Naive thymus-derived CD4-positive, alpha-beta T cell (primary cell): ENCODE data around the gene BIRC7. TPM values are rescaled to one million over a fixed set of nuclear protein-coding genes. Genes with fewer than 3 reads are reported as not detected.
A peak's percentile ranks its signal among the peaks of the same experiment; 100 is the strongest.

Experiments
- ATAC-seq: fragments of 150-1000 bp; cut with Tn5 transposase; 2 replicates; pipeline ENCODE4 v1.10.0; 2021; ENCODE audit warnings: mild to moderate bottlenecking, moderate library complexity
- CTCF ChIA-PET: fragments of 350-600 bp; sonication (Branson Sonifier 250); formaldehyde crosslinking; loops from one replicate; lab custom pipeline; 2021; ENCODE audit warnings: antibody characterized with exemption; lab: Charles Lee
- POLR2A ChIA-PET: fragments of 350-600 bp; sonication (Branson Sonifier 250); formaldehyde crosslinking; loops from one replicate; lab custom pipeline; 2021; ENCODE audit warnings: antibody characterized with exemption, inconsistent platforms; lab: Charles Lee
- DNase-seq, 9 donors: peaks; one replicate each; pipeline versions ENCODE4 v3.0.0 to v3.0.0-alpha.2; 2020 to 2022; ENCODE audit warnings: mixed read lengths in 1 of 9
- H3K27ac ChIP-seq: one replicate; pipeline ENCODE4 v1.7.0; 2013; ENCODE audit warnings: mild to moderate bottlenecking, low read depth, low read length, moderate library complexity
- H3K27me3 ChIP-seq, 2 donors: one replicate each; pipeline ENCODE4 v1.7.0; 2013; ENCODE audit warnings: low read length in 2 of 2, mild to moderate bottlenecking in 2 of 2, moderate library complexity in 2 of 2; ENCODE audit not compliant: control insufficient read depth in 2 of 2, insufficient read depth in 2 of 2
- H3K36me3 ChIP-seq, 3 experiments: 1 replicate in 2 of 3; 2 replicates in 1 of 3; pipeline ENCODE4 v1.7.0; 2013; ENCODE audit warnings: low read length in 3 of 3, mild to moderate bottlenecking in 3 of 3, moderate library complexity in 1 of 3; ENCODE audit not compliant: insufficient read depth in 3 of 3, control insufficient read depth in 2 of 3
- H3K4me1 ChIP-seq, 2 donors: one replicate each; pipeline ENCODE4 v1.7.0; 2013; ENCODE audit warnings: low read length in 2 of 2, mild to moderate bottlenecking in 2 of 2, moderate library complexity in 1 of 2; ENCODE audit not compliant: control insufficient read depth in 2 of 2, insufficient read depth in 2 of 2
- H3K4me3 ChIP-seq: 2 replicates; pipeline ENCODE4 v1.7.0; 2013; ENCODE audit warnings: mild to moderate bottlenecking, low read length
- H3K9me3 ChIP-seq, 3 experiments: 1 replicate in 2 of 3; 2 replicates in 1 of 3; pipeline ENCODE4 v1.7.0; 2013; ENCODE audit warnings: low read length in 3 of 3; ENCODE audit not compliant: control insufficient read depth in 2 of 3
- H3K27ac Mint-ChIP-seq, 9 donors: one replicate each; pipeline ENCODE4 v1.8.0; 2020 to 2022; ENCODE audit warnings: mixed read lengths in 9 of 9, mild to moderate bottlenecking in 8 of 9, moderate library complexity in 5 of 9, inconsistent platforms in 2 of 9
- H3K27me3 Mint-ChIP-seq, 5 donors: one replicate each; pipeline ENCODE4 v1.8.0; 2021 to 2022; ENCODE audit warnings: mixed read lengths in 5 of 5, mild to moderate bottlenecking in 1 of 5
- H3K36me3 Mint-ChIP-seq, 5 donors: one replicate each; pipeline ENCODE4 v1.8.0; 2020 to 2022; ENCODE audit warnings: mixed read lengths in 5 of 5, mild to moderate bottlenecking in 3 of 5, inconsistent platforms in 1 of 5
- H3K4me1 Mint-ChIP-seq, 7 donors: one replicate each; pipeline ENCODE4 v1.8.0; 2020 to 2022; ENCODE audit warnings: mixed read lengths in 7 of 7, mild to moderate bottlenecking in 3 of 7, inconsistent platforms in 1 of 7
- H3K4me3 Mint-ChIP-seq, 10 donors: one replicate each; pipeline ENCODE4 v1.8.0; 2020 to 2022; ENCODE audit warnings: mild to moderate bottlenecking in 10 of 10, mixed read lengths in 10 of 10, moderate library complexity in 6 of 10, inconsistent platforms in 2 of 10
- H3K9me3 Mint-ChIP-seq, 11 donors: one replicate each; pipeline ENCODE4 v1.8.0; 2020 to 2022; ENCODE audit warnings: mixed read lengths in 11 of 11, mild to moderate bottlenecking in 4 of 11, inconsistent platforms in 1 of 11, moderate library complexity in 1 of 11
- intact Hi-C, 2 donors: fragments of 100-400 bp; cut with micrococcal nuclease; formaldehyde crosslinking; loops; one replicate each; pipeline ENCODE4 v1.15.1; 2023
- polyA plus RNA-seq, 2 donors: library from polyadenylated mRNA; unstranded; fragments of 300-500 nt; fragmentation: Illumina TruSeq; gene quantifications; one replicate each; pipeline ENCODE4 v1.2.3, GENCODE V29; 2021
- total RNA-seq, 6 experiments: library from RNA in 5 of 6; stranded (reverse) in 5 of 6; gene quantifications; 1 replicate in 5 of 6; 2 replicates in 1 of 6; pipeline ENCODE4 v1.2.3 and lab custom pipeline; 2021 to 2026

Gene BIRC7
- total and polyA plus RNA-seq, 7 experiments from 2014 or later, result not detected

GRCh38 chr20:63214514-63214913 is 21.2 kb upstream of the BIRC7 start:
- no peaks in the 10 kb centered on the region for H3K9me3 ChIP-seq
- no peak for ATAC-seq
- H3K4me1 Mint-ChIP-seq, result peaks cover 48 to 66% (median 61%) of the 10 kb centered on the region in 7 donors
- peak overlapping the region; percentile 95 for H3K27ac ChIP-seq
- ChIA-PET POLR2A (interaction anchor here (0.6 to 1.2 kb wide), 3 partner anchors 16 to 1041 kb away, joined by 3 read pairs; partner anchors contain the start of gene PCMTD2), CTCF (interaction anchor here (3.2 kb wide), 1 partner anchor 9 kb away, joined by 20 read pairs; no protein-coding TSS in a partner anchor)
- no peak for DNase-seq
- H3K4me3 Mint-ChIP-seq, result peak overlapping the region; percentile 88 to 97 (median 92)
- no peaks in the 10 kb centered on the region for H3K9me3 Mint-ChIP-seq
- no peaks in the 10 kb centered on the region for H3K27me3 ChIP-seq
- H3K27ac Mint-ChIP-seq, result peak overlapping the region; percentile 51 to 94 (median 87)
- H3K36me3 Mint-ChIP-seq, result peaks cover 7 to 33% (median 15%) of the 10 kb centered on the region in 5 donors
- H3K4me3 ChIP-seq, result no peak overlapping the region
- peaks cover 0 to 45% (median 10%) of the 10 kb centered on the region in 3 experiments for H3K36me3 ChIP-seq
- intact Hi-C loops, result loop anchor here in 1 of 2 donors (10.0 kb wide), 1 partner anchor 830 kb away; the partner anchor contains the start of gene RPS21
- peaks cover 10 to 42% of the 10 kb centered on the region in 2 donors for H3K4me1 ChIP-seq
- no peaks in the 10 kb centered on the region for H3K27me3 Mint-ChIP-seq

DNA sequence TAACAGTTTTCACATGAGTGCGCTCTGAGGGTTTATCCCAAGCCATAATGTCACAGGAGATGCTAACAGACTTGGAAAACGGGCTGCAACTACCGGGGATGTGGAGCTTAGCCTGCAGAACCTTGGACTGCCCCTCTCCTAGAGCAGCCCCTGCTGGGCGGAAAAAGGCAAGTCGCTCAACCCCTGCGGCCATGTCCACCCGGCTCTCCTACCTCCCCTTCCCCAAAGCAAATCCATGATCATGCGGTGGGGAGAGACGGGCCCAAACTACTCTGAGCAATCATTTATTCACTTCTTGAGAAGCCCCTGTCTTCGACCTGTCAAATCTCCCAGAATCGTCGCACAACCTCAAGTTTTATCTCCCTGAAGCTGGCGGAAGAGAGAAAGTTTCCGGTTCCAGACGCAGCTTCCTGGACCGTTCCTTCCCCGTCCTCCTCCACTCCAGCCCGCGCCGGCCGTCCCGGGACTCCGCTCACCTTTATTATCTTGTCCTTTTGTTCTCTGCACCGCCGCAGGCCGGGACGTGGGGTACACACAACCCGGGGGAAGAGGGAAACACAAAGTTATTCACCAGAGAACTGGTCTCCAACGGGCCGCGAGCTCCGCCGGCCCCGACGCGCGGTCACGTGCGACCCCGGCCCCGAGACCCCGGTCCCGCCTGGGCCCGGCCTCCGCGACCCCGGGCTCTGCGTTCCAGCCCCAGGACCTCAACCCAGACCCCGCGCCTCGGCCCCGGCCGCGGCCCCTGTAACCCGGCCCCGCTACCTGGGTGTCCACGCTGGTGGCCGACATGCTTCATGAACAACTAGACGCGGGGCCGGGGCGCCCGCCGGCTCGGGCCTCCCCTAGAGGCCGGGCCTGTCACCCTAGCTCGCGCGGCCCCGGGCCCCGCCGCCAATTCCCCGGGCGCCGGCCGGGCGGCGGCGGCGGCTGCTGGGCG is 20.3 kb upstream of the BIRC7 start:
- H3K4me1 Mint-ChIP-seq, result peaks cover 43 to 58% (median 54%) of the 10 kb centered on the region in 7 donors
- no peaks in the 10 kb centered on the region for H3K27me3 ChIP-seq
- H3K9me3 Mint-ChIP-seq, result no peaks in the 10 kb centered on the region
- peaks cover 10 to 42% of the 10 kb centered on the region in 2 donors for H3K4me1 ChIP-seq
- peak overlapping the region; percentile 79 to 94 (median 89) for H3K27ac Mint-ChIP-seq
- peak overlapping the region; percentile 95 for H3K27ac ChIP-seq
- ATAC-seq, result no peak
- peaks cover 0 to 6% (median 0%) of the 10 kb centered on the region in 5 donors for H3K27me3 Mint-ChIP-seq
- ChIA-PET CTCF (interaction anchor here (3.2 kb wide), 1 partner anchor 8 kb away, joined by 20 read pairs; no protein-coding TSS in a partner anchor), POLR2A (interaction anchor here (0.6 to 1.2 kb wide), 4 partner anchors 50 to 1040 kb away, joined by 3 read pairs; partner anchors contain the start of gene PCMTD2)
- intact Hi-C loops, result loop anchor here (1.0 to 10.0 kb wide), 9 partner anchors 57 to 847 kb away; partner anchors contain the start of genes ARFGAP1 (in 2 of the 2), UCKL1 (in 2 of the 2), GID8 (in 1 of the 2) and MRGBP (in 1 of the 2)
- peaks cover 0 to 37% (median 10%) of the 10 kb centered on the region in 3 experiments for H3K36me3 ChIP-seq
- H3K36me3 Mint-ChIP-seq, result peaks cover 7 to 31% (median 15%) of the 10 kb centered on the region in 5 donors
- peak overlapping the region; percentile 88 to 97 (median 92) for H3K4me3 Mint-ChIP-seq
- H3K4me3 ChIP-seq, result peak overlapping the region; percentile 62
- no peaks in the 10 kb centered on the region for H3K9me3 ChIP-seq
- DNase-seq, result peak in 2 of 9 donors; percentile 13 to 45

DNA sequence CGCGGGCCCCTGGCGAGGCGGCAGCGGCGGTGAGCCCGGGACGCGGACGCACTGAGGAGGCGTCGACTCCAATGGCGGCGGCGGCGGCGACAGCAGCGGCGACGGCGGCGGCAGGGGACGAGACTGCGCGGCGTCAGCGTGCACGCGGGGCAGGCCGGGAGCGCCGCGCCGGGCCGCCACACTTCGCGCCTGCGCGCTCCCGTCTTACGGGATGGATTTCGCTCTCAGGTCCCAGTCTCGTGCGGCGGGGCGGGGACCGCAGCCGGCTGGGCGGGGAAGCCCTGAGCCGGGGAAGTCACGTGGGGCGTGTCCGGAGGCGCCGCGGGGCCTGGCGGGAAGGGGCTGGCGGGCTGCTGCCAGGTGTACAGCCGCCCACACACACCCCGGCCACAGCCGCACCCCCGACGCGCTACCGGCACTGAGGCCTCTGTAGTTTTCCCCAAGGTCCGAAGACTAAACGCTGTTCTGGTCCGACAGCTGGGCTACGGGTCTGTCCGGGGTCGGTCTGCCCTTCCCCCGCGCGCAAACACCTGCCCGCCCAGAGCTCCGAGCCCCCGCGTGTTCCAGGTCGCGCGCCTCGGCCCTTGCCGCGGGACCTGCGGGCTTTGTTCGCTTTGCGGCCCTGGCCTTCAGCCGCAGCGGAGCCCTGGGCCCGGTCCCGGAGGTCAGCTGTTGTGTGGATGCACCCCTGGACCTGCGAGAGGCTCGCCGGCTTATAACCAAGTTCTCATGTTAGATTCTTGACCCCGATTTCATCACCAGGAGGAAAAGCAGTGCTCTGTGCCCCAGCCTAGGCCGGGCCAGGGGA is 19.5 kb upstream of the BIRC7 start, which contains the start of gene YTHDF1:
Gene YTHDF1 (minus strand): TSS at position 91 of the 808 bp plus-strand sequence. CDS start 239 bp downstream, outside the sequence.
- H3K27me3 ChIP-seq, result no peaks in the 10 kb centered on the region
- peaks cover 0 to 6% (median 0%) of the 10 kb centered on the region in 5 donors for H3K27me3 Mint-ChIP-seq
- H3K4me3 ChIP-seq, result peak within 1 kb of the TSS; percentile 78
- DNase-seq (peak; percentile 93 to 98 (median 96)), ATAC-seq (peak; percentile 97)
- H3K27ac ChIP-seq, result peak within 1 kb of the TSS; percentile 95
- ChIA-PET POLR2A (interaction anchor here (1.0 kb wide), 1 partner anchor 682 kb away, joined by 3 read pairs; no protein-coding TSS in a partner anchor), CTCF (no interaction called here)
- H3K4me1 ChIP-seq, result peaks cover 10 to 39% of the 10 kb centered on the region in 2 donors
- no peaks in the 10 kb centered on the region for H3K9me3 ChIP-seq
- H3K4me1 Mint-ChIP-seq, result peaks cover 34 to 49% (median 46%) of the 10 kb centered on the region in 7 donors
- H3K36me3 Mint-ChIP-seq, result peaks cover 7 to 27% (median 15%) of the 10 kb centered on the region in 5 donors
- no peaks in the 10 kb centered on the region for H3K9me3 Mint-ChIP-seq
- intact Hi-C loops, result loop anchor here (1.0 to 10.0 kb wide), 9 partner anchors 56 to 847 kb away; partner anchors contain the start of genes ARFGAP1 (in 2 of the 2), UCKL1 (in 2 of the 2), GID8 (in 1 of the 2) and MRGBP (in 1 of the 2)
- H3K36me3 ChIP-seq, result peaks cover 0 to 28% (median 7%) of the 10 kb centered on the region in 3 experiments
- H3K27ac Mint-ChIP-seq, result peak within 1 kb of the TSS; percentile 86 to 96 (median 91)
- peak within 1 kb of the TSS; percentile 88 to 97 (median 92) for H3K4me3 Mint-ChIP-seq

- DNase-seq (no peak), ATAC-seq (no peak)
- Histone ChIP-seq H3K4me3 (peak overlapping the region; percentile 78), H3K36me3 (peaks cover 0 to 23% (median under 1%) of the 10 kb centered on the region in 3 experiments), H3K9me3 (no peaks in the 10 kb centered on the region), H3K27ac (peak overlapping the region; percentile 91), H3K4me1 (peaks cover 10 to 34% of the 10 kb centered on the region in 2 donors), H3K27me3 (no peaks in the 10 kb centered on the region)
- CTCF ChIA-PET, result no interaction called here
- intact Hi-C loops, result loop anchor here (1.0 to 10.0 kb wide), 9 partner anchors 55 to 846 kb away; partner anchors contain the start of genes ARFGAP1 (in 2 of the 2), UCKL1 (in 2 of the 2), GID8 (in 1 of the 2) and MRGBP (in 1 of the 2)
- Mint-ChIP-seq H3K27ac (peak overlapping the region; percentile 81 to 96 (median 88)), H3K36me3 (peaks cover 7 to 24% (median 12%) of the 10 kb centered on the region in 5 donors), H3K27me3 (peaks cover 0 to 6% (median 0%) of the 10 kb centered on the region in 5 donors), H3K4me3 (peak overlapping the region; percentile 84 to 93 (median 89)), H3K4me1 (peaks cover 28 to 42% (median 40%) of the 10 kb centered on the region in 7 donors), H3K9me3 (no peaks in the 10 kb centered on the region)
- POLR2A ChIA-PET, result no interaction called here
Measured at GRCh38 chr20:63216849-63217471, 18.7 kb upstream of the BIRC7 start.

- POLR2A ChIA-PET, result no interaction called here
- H3K27ac Mint-ChIP-seq, result no peak overlapping the region
- no peak for DNase-seq
- CTCF ChIA-PET, result no interaction called here
- H3K27ac ChIP-seq, result no peak overlapping the region
- intact Hi-C loops, result loop anchor here (2.0 to 10.0 kb wide), 7 partner anchors 280 to 845 kb away; partner anchors contain the start of genes UCKL1 (in 2 of the 2), GID8 (in 1 of the 2), MRGBP (in 1 of the 2) and RPS21 (in 1 of the 2)
- peaks cover 22 to 35% (median 32%) of the 10 kb centered on the region in 7 donors for H3K4me1 Mint-ChIP-seq
- H3K9me3 Mint-ChIP-seq, result no peaks in the 10 kb centered on the region
- H3K4me3 Mint-ChIP-seq, result peak overlapping the region in 3 of 10 donors; percentile 23 to 93 (median 88)
- peaks cover 7 to 18% (median 11%) of the 10 kb centered on the region in 5 donors for H3K36me3 Mint-ChIP-seq
- peaks cover 0 to 6% (median 0%) of the 10 kb centered on the region in 5 donors for H3K27me3 Mint-ChIP-seq
- H3K27me3 ChIP-seq, result no peaks in the 10 kb centered on the region
- peaks cover 0 to 15% (median 0%) of the 10 kb centered on the region in 3 experiments for H3K36me3 ChIP-seq
- ATAC-seq, result no peak
- no peak overlapping the region for H3K4me3 ChIP-seq
- H3K9me3 ChIP-seq, result no peaks in the 10 kb centered on the region
- H3K4me1 ChIP-seq, result peaks cover 10 to 28% of the 10 kb centered on the region in 2 donors
Measured at GRCh38 chr20:63217706-63218105, 18.0 kb upstream of the BIRC7 start.
